ENCODE results near the gene GPX5. TPM values are rescaled to one million over a fixed set of nuclear protein-coding genes. Genes with fewer than 3 reads are reported as not detected.
A peak's percentile ranks its signal among the peaks of the same experiment; 100 is the strongest.

Gene GPX5, protein sequence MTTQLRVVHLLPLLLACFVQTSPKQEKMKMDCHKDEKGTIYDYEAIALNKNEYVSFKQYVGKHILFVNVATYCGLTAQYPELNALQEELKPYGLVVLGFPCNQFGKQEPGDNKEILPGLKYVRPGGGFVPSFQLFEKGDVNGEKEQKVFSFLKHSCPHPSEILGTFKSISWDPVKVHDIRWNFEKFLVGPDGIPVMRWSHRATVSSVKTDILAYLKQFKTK
- not detected for total RNA-seq
- not detected for polyA plus RNA-seq

- no peak within 1 kb of the TSS for H3K4me3 ChIP-seq (ENCODE audit: low read length in 2 of 2)
- no peaks in the 10 kb centered on the region for H3K9me3 ChIP-seq (ENCODE audit: control insufficient read depth in 1 of 2, low read length in 2 of 2)
- peak within 1 kb of the TSS in 2 of 8 donors; percentile 3 to 7 for H3K4me3 Mint-ChIP-seq
- H3K27me3 ChIP-seq (ENCODE audit: insufficient read depth, low read length): no peaks in the 10 kb centered on the region
- peaks cover 26% of the 10 kb centered on the region for H3K4me1 ChIP-seq (ENCODE audit: insufficient read depth, low read length)
- peak in 3 of 5 donors; percentile 13 to 47 (median 22) for DNase-seq
- peaks cover 15 to 29% (median 24%) of the 10 kb centered on the region in 4 donors for H3K4me1 Mint-ChIP-seq
- ChIA-PET POLR2A (ENCODE audit: partially characterized antibody) (no interaction called here), CTCF (ENCODE audit: partially characterized antibody) (no interaction called here)
- H3K27me3 Mint-ChIP-seq: peaks cover 19 to 28% of the 10 kb centered on the region in 2 donors
- no peak within 1 kb of the TSS for H3K27ac Mint-ChIP-seq
- intact Hi-C loops (cut with micrococcal nuclease): no loop called here
- no peaks in the 10 kb centered on the region for H3K9me3 Mint-ChIP-seq
- no peaks in the 10 kb centered on the region for H3K36me3 ChIP-seq (ENCODE audit: insufficient read depth, low read length)
- no peak within 1 kb of the TSS for H3K27ac ChIP-seq (ENCODE audit: low read depth, low read length)
- H3K36me3 Mint-ChIP-seq: no peaks in the 10 kb centered on the region
Measured at GRCh38 chr6:28525496-28526039, at the start of gene GPX5. GPX5 (plus strand) TSS chr6:28525881; CDS start chr6:28526014, 133 bp downstream.

DNA sequence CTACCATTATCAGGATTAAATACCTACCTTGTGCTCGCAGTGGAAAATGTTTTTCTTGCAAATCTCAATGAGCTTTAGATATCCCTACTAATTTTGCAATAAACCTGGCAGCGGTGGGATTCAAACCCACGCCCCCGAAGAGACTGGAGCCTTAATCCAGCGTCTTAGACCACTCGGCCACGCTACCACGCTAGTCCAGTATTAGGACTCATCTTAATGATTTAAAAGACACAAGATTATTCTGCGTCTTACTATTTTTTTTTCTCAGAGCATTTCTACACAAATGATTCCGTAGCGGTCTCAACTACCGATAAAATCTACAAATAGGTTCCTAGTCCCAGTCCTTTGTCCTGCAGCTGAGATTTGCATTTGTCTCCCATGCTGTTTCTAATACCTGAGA, 47.2 kb upstream of the GPX5 start:
- ChIA-PET POLR2A (ENCODE audit: partially characterized antibody) (no interaction called here), CTCF (ENCODE audit: partially characterized antibody) (no interaction called here)
- Mint-ChIP-seq H3K4me1 (peaks cover 2 to 10% (median 5%) of the 10 kb centered on the region in 4 donors), H3K4me3 (no peak overlapping the region), H3K27ac (no peak overlapping the region), H3K27me3 (peaks cover 63 to 66% of the 10 kb centered on the region in 2 donors), H3K9me3 (peaks cover 0 to 1% (median 0%) of the 10 kb centered on the region in 8 donors), H3K36me3 (no peaks in the 10 kb centered on the region)
- Histone ChIP-seq H3K27ac (ENCODE audit: low read depth, low read length) (no peak overlapping the region), H3K36me3 (ENCODE audit: insufficient read depth, low read length) (no peaks in the 10 kb centered on the region), H3K27me3 (ENCODE audit: insufficient read depth, low read length) (peaks cover 16% of the 10 kb centered on the region), H3K4me3 (ENCODE audit: low read length in 2 of 2) (no peak overlapping the region), H3K9me3 (ENCODE audit: control insufficient read depth in 1 of 2, low read length in 2 of 2) (no peaks in the 10 kb centered on the region), H3K4me1 (ENCODE audit: insufficient read depth, low read length) (no peaks in the 10 kb centered on the region)
- intact Hi-C loops (cut with micrococcal nuclease): no loop called here
- DNase-seq: no peak

- Histone ChIP-seq H3K36me3 (ENCODE audit: insufficient read depth, low read length) (no peaks in the 10 kb centered on the region), H3K27ac (ENCODE audit: low read depth, low read length) (no peak overlapping the region), H3K27me3 (ENCODE audit: insufficient read depth, low read length) (peaks cover 10% of the 10 kb centered on the region), H3K9me3 (ENCODE audit: control insufficient read depth in 1 of 2, low read length in 2 of 2) (no peaks in the 10 kb centered on the region), H3K4me1 (ENCODE audit: insufficient read depth, low read length) (no peaks in the 10 kb centered on the region), H3K4me3 (ENCODE audit: low read length in 2 of 2) (no peak overlapping the region)
- H3K4me3 Mint-ChIP-seq: no peak overlapping the region
- DNase-seq: no peak
- ChIA-PET CTCF (ENCODE audit: partially characterized antibody) (no interaction called here), POLR2A (ENCODE audit: partially characterized antibody) (no interaction called here)
- H3K27me3 Mint-ChIP-seq: peaks cover 58 to 61% of the 10 kb centered on the region in 2 donors
- no peak overlapping the region for H3K27ac Mint-ChIP-seq
- peaks cover 0 to 5% (median 2%) of the 10 kb centered on the region in 8 donors for H3K9me3 Mint-ChIP-seq
- intact Hi-C loops (cut with micrococcal nuclease): no loop called here
- peaks cover 2 to 10% (median 5%) of the 10 kb centered on the region in 4 donors for H3K4me1 Mint-ChIP-seq
- no peaks in the 10 kb centered on the region for H3K36me3 Mint-ChIP-seq
Measured at GRCh38 chr6:28480253-28480932, 45.3 kb upstream of the GPX5 start.

DNA sequence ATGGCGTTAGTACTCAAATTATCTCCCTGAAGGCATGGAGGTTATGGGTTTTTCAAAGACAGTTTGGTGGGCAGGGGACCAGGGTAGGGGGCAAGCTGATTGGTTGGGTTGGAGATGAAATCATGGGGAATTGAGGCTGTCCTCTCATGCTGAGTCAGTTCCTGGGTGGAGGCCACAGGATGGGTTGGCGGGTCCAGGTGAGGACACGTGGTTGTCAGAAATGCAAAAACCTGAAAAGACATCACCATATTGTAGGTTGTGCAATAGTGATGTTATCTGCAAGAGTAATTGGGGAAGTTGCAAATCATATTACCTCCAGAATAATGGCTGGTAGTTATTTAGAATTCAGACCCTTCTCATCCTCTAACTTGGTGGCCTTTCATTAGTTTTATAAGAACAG, 40.2 kb upstream of the GPX5 start:
- H3K36me3 Mint-ChIP-seq: no peaks in the 10 kb centered on the region
- H3K9me3 Mint-ChIP-seq: peaks cover 0 to 6% (median 4%) of the 10 kb centered on the region in 8 donors
- ChIA-PET POLR2A (ENCODE audit: partially characterized antibody) (no interaction called here), CTCF (ENCODE audit: partially characterized antibody) (no interaction called here)
- Histone ChIP-seq H3K27me3 (ENCODE audit: insufficient read depth, low read length) (peaks cover 15% of the 10 kb centered on the region), H3K4me3 (ENCODE audit: low read length in 2 of 2) (no peak overlapping the region), H3K9me3 (ENCODE audit: control insufficient read depth in 1 of 2, low read length in 2 of 2) (no peaks in the 10 kb centered on the region), H3K4me1 (ENCODE audit: insufficient read depth, low read length) (peaks cover 6% of the 10 kb centered on the region), H3K27ac (ENCODE audit: low read depth, low read length) (no peak overlapping the region), H3K36me3 (ENCODE audit: insufficient read depth, low read length) (no peaks in the 10 kb centered on the region)
- peaks cover 5 to 15% (median 8%) of the 10 kb centered on the region in 4 donors for H3K4me1 Mint-ChIP-seq
- intact Hi-C loops (cut with micrococcal nuclease): no loop called here
- H3K27me3 Mint-ChIP-seq: peaks cover 43 to 66% of the 10 kb centered on the region in 2 donors
- H3K4me3 Mint-ChIP-seq: peak overlapping the region in 1 of 8 donors; percentile 5
- no peak for DNase-seq
- no peak overlapping the region for H3K27ac Mint-ChIP-seq

DNA sequence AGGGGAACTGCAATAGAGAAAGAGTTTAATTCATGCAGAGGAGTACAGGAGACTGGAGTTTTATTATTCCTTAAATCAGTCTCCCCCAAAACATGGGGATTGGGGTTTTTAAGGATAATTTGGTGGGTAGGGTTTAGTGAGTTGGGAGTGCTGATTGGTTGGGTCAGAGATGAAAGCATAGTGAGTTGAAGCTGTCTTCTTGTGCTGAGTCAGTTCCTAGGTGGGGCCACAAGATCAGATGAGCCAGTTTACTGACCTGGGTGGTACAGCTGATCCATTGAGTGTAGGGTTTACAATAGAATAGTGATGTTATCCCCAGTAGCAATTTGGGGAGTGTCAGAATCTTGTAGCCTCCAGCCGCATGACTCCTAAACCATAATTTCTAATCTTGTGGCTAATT, 39.1 kb upstream of the GPX5 start:
- Mint-ChIP-seq H3K36me3 (no peaks in the 10 kb centered on the region), H3K27me3 (peaks cover 41 to 65% of the 10 kb centered on the region in 2 donors), H3K4me1 (peaks cover 6 to 18% (median 11%) of the 10 kb centered on the region in 4 donors), H3K9me3 (peaks cover 0 to 6% (median 4%) of the 10 kb centered on the region in 8 donors), H3K27ac (no peak overlapping the region), H3K4me3 (no peak overlapping the region)
- no peak overlapping the region for H3K27ac ChIP-seq (ENCODE audit: low read depth, low read length)
- intact Hi-C loops (cut with micrococcal nuclease): no loop called here
- peaks cover 17% of the 10 kb centered on the region for H3K27me3 ChIP-seq (ENCODE audit: insufficient read depth, low read length)
- no peaks in the 10 kb centered on the region for H3K36me3 ChIP-seq (ENCODE audit: insufficient read depth, low read length)
- CTCF ChIA-PET (ENCODE audit: partially characterized antibody): no interaction called here
- H3K4me1 ChIP-seq (ENCODE audit: insufficient read depth, low read length): peaks cover 6% of the 10 kb centered on the region
- DNase-seq: no peak
- no peaks in the 10 kb centered on the region for H3K9me3 ChIP-seq (ENCODE audit: control insufficient read depth in 1 of 2, low read length in 2 of 2)
- H3K4me3 ChIP-seq (ENCODE audit: low read length in 2 of 2): no peak overlapping the region
- POLR2A ChIA-PET (ENCODE audit: partially characterized antibody): no interaction called here

DNA sequence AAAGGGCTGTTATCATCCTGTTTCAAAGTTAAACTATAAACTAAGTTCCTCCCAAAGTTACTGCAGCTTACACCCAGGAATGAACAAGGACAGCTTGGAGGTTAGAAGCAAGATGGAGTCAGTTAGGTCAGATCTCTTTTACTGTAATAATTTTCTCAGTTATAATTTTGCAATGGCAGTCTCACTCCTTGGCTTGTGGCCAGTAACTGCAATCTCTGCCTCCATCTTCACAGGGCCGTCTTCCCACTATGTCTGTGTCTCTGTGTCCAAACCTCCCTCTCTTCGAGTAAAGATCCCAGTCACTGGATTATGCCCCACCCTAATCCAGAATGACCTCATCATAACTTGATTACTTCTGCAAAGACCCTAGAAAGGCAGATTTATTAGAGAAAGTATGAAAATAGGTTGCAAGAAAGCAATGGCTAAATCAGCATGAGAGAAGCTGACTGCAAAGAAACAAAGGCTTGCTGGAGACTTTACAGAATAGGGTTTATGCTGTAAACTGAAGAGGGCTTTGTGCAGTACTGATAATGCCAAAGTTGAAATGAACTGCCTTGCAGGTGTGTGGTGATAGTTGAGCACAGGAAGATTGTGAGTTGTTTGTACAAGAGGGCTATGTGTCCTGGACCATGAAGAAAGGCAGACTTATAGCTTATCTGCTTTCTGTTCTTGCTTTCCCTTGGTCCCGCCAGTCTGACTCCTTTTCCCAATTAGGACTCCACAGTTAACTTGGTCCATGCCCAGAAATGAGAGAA, 38.5 kb upstream of the GPX5 start:
- Mint-ChIP-seq H3K27ac (no peak overlapping the region), H3K9me3 (peaks cover 0 to 10% (median 5%) of the 10 kb centered on the region in 8 donors), H3K4me1 (peaks cover 6 to 18% (median 11%) of the 10 kb centered on the region in 4 donors), H3K4me3 (no peak overlapping the region), H3K27me3 (peaks cover 42 to 66% of the 10 kb centered on the region in 2 donors), H3K36me3 (no peaks in the 10 kb centered on the region)
- DNase-seq: no peak
- Histone ChIP-seq H3K4me1 (ENCODE audit: insufficient read depth, low read length) (peaks cover 6% of the 10 kb centered on the region), H3K36me3 (ENCODE audit: insufficient read depth, low read length) (no peaks in the 10 kb centered on the region), H3K27ac (ENCODE audit: low read depth, low read length) (no peak overlapping the region), H3K9me3 (ENCODE audit: control insufficient read depth in 1 of 2, low read length in 2 of 2) (no peaks in the 10 kb centered on the region), H3K4me3 (ENCODE audit: low read length in 2 of 2) (no peak overlapping the region), H3K27me3 (ENCODE audit: insufficient read depth, low read length) (peaks cover 17% of the 10 kb centered on the region)
- ChIA-PET POLR2A (ENCODE audit: partially characterized antibody) (no interaction called here), CTCF (ENCODE audit: partially characterized antibody) (no interaction called here)
- intact Hi-C loops (cut with micrococcal nuclease): no loop called here

DNA sequence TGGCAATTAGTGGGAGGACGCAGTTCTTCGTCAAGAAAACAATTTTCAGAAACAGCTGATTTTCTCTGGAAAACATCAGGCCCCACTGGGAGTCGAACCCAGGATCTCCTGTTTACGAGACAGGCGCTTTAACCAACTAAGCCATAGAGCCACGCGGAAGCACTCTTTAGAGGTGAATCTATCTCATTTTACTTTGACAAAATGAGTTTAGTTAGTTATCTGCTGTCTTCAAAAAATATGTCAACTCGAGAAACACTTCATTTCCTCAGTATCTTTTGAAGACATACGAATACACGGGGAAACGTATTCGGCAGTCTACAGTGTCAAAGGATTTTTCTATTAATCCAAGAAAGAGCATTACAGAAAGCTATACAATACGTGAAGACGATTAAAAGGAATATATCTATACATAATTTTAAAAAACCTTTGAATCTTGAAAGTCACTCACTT, 36.7 kb upstream of the GPX5 start:
- Histone ChIP-seq H3K9me3 (ENCODE audit: control insufficient read depth in 1 of 2, low read length in 2 of 2) (no peaks in the 10 kb centered on the region), H3K27me3 (ENCODE audit: insufficient read depth, low read length) (peaks cover 17% of the 10 kb centered on the region), H3K4me3 (ENCODE audit: low read length in 2 of 2) (no peak overlapping the region), H3K27ac (ENCODE audit: low read depth, low read length) (no peak overlapping the region), H3K4me1 (ENCODE audit: insufficient read depth, low read length) (peaks cover 6% of the 10 kb centered on the region), H3K36me3 (ENCODE audit: insufficient read depth, low read length) (no peaks in the 10 kb centered on the region)
- H3K4me1 Mint-ChIP-seq: peaks cover 6 to 18% (median 11%) of the 10 kb centered on the region in 4 donors
- intact Hi-C loops (cut with micrococcal nuclease): no loop called here
- POLR2A ChIA-PET (ENCODE audit: partially characterized antibody): no interaction called here
- peaks cover 0 to 10% (median 5%) of the 10 kb centered on the region in 8 donors for H3K9me3 Mint-ChIP-seq
- H3K36me3 Mint-ChIP-seq: no peaks in the 10 kb centered on the region
- peak overlapping the region in 1 of 7 donors; percentile 51 for H3K27ac Mint-ChIP-seq
- peak in 2 of 5 donors; percentile 18 to 20 for DNase-seq
- CTCF ChIA-PET (ENCODE audit: partially characterized antibody): no interaction called here
- H3K4me3 Mint-ChIP-seq: peak overlapping the region in 7 of 8 donors; percentile 52 to 82 (median 72)
- H3K27me3 Mint-ChIP-seq: peaks cover 37 to 63% of the 10 kb centered on the region in 2 donors

Data from CD4-positive, alpha-beta memory T cell (primary cell).